ENCODE measurements around the gene PLAGL1.
"Not testable (repeated sequence)": the region's sequence is repeated elsewhere in the genome, so short reads cannot be mapped to it uniquely, and the experiment has no call there.

Gene PLAGL1

GRCh38 chr6:144009628-144010027, 1.6 kb upstream of the PLAGL1 start:
- DNase-seq (ENCODE audit: low read depth): not testable (repeated sequence)

- DNase-seq (ENCODE audit: low read depth): no peak
Observed at GRCh38 chr6:144008846-144009245, 787 bp upstream of the PLAGL1 start.

GRCh38 chr6:144007478-144008119, 460 bp downstream of the PLAGL1 start:
- DNase-seq (ENCODE audit: low read depth): no peak

- no peak for DNase-seq (ENCODE audit: low read depth)
Observed at GRCh38 chr6:144006736-144007477, 1.2 kb downstream of the PLAGL1 start.

GRCh38 chr6:143999406-143999805, 8.7 kb downstream of the PLAGL1 start:
- no peak for DNase-seq (ENCODE audit: low read depth)

GRCh38 chr6:143998686-143999085, 9.4 kb downstream of the PLAGL1 start:
- no peak for DNase-seq (ENCODE audit: low read depth)

- DNase-seq (ENCODE audit: low read depth): no peak
Observed at GRCh38 chr6:143993965-143994646, 14.0 kb downstream of the PLAGL1 start.

- DNase-seq (ENCODE audit: low read depth): no peak
Observed at GRCh38 chr6:143992285-143992684, 15.8 kb downstream of the PLAGL1 start.

GRCh38 chr6:143986463-143987065, 21.5 kb downstream of the PLAGL1 start:
- DNase-seq (ENCODE audit: low read depth): no peak

GRCh38 chr6:143984666-143985065, 23.4 kb downstream of the PLAGL1 start:
- DNase-seq (ENCODE audit: low read depth): no peak

- no peak for DNase-seq (ENCODE audit: low read depth)
Observed at GRCh38 chr6:143982968-143983367, 25.1 kb downstream of the PLAGL1 start.

- no peak for DNase-seq (ENCODE audit: low read depth)
Observed at GRCh38 chr6:143980921-143981320, 27.1 kb downstream of the PLAGL1 start.

- no peak for DNase-seq (ENCODE audit: low read depth)
Observed at GRCh38 chr6:143976806-143977349, 31.2 kb downstream of the PLAGL1 start.

- no peak for DNase-seq (ENCODE audit: low read depth)
Observed at GRCh38 chr6:143974089-143974488, 34.0 kb downstream of the PLAGL1 start.

GRCh38 chr6:143973097-143973966, 34.7 kb downstream of the PLAGL1 start:
- DNase-seq (ENCODE audit: low read depth): no peak

- DNase-seq (ENCODE audit: low read depth): no peak
Observed at GRCh38 chr6:143971482-143972205, 36.4 kb downstream of the PLAGL1 start.

- no peak for DNase-seq (ENCODE audit: low read depth)
Observed at GRCh38 chr6:143970456-143971218, 37.4 kb downstream of the PLAGL1 start.

GRCh38 chr6:143969077-143969476, 39.0 kb downstream of the PLAGL1 start:
- DNase-seq (ENCODE audit: low read depth): no peak

- DNase-seq (ENCODE audit: low read depth): no peak
Observed at GRCh38 chr6:143967706-143968376, 40.2 kb downstream of the PLAGL1 start.

Data from T follicular helper cell (primary cell).